HepG2 (cell line): Measurements from ENCODE around the gene TOMM40L. TPM values are rescaled to one million over a fixed set of nuclear protein-coding genes. Genes with fewer than 3 reads are reported as not detected.

ENCODE experiments used
- ATAC-seq: fragments of 200-7000 bp; cut with Tn5 transposase; 3 replicates; pipeline ENCODE4 v1.9.1; 2020; ENCODE audit warnings: mild to moderate bottlenecking, moderate library complexity
- BruUV-seq: library from RNA; stranded (reverse); fragments of 400-500 nt; replicated peaks from 2 replicates; lab custom pipeline; 2021; lab: Mats Ljungman, UMichigan
- CTCF ChIA-PET: fragments of 300-600 bp; formaldehyde crosslinking; extraction: SDS; loops from one replicate; lab custom pipeline; 2021; ENCODE audit warnings: low total read pairs, inconsistent platforms, low intra/inter-chr PET ratio; lab: Yijun Ruan, JAX
- POLR2A ChIA-PET: fragments of 350-600 bp; sonication (Branson Sonifier 250); formaldehyde crosslinking; loops from one replicate; lab custom pipeline; 2020; ENCODE audit warnings: antibody characterized with exemption, inconsistent platforms; lab: Yijun Ruan, JAX
- DNase-seq: peaks from one replicate; pipeline ENCODE4 v3.0.0-alpha.2; 2015; ENCODE audit warnings: low spot score
- FAIRE-seq: peaks from 3 replicates; lab custom pipeline; 2011; peaks lifted over from hg19 to GRCh38; lab: Jason Lieb, UNC
- H2AFZ ChIP-seq: one replicate; pipeline ENCODE4 v1.6.1; 2011; ENCODE audit warnings: low read length, inconsistent platforms
- H3K27ac ChIP-seq: fragments of 300-600 bp; 3 replicates; pipeline ENCODE4 v1.8.0; 2011; ENCODE audit warnings: mixed run types, mild to moderate bottlenecking, mixed read lengths, low read length, inconsistent platforms; ENCODE audit not compliant: insufficient read depth; ENCODE audit errors: extremely low read length
- H3K27me3 ChIP-seq, 2 experiments: fragments of 200-600 bp in 1 of 2; 2 replicates in 1 of 2; 3 replicates in 1 of 2; pipeline versions ENCODE4 v1.6.0 to v1.8.0; 2011; ENCODE audit warnings: low read length in 2 of 2, mild to moderate bottlenecking in 2 of 2, moderate library complexity in 2 of 2, inconsistent platforms in 1 of 2; ENCODE audit not compliant: insufficient read depth in 2 of 2, control insufficient read depth in 1 of 2
- H3K36me3 ChIP-seq, 2 experiments: fragments of 200-600 bp in 1 of 2; replicated peaks in 1 of 2; 2 replicates in 1 of 2; 3 replicates in 1 of 2; pipeline versions ENCODE4 v1.5.1 to v1.8.0; 2011; ENCODE audit warnings: low read length in 2 of 2, inconsistent platforms in 1 of 2; ENCODE audit not compliant: insufficient read depth in 2 of 2, control insufficient read depth in 1 of 2
- H3K4me1 ChIP-seq: 2 replicates; pipeline ENCODE4 v1.5.1; 2012; ENCODE audit warnings: low read length, inconsistent platforms; ENCODE audit not compliant: insufficient read depth
- H3K4me2 ChIP-seq: 2 replicates; pipeline ENCODE4 v1.6.0; 2011; ENCODE audit warnings: low read depth, low read length, inconsistent platforms
- H3K4me3 ChIP-seq, 3 experiments: fragments of 200-600 bp in 1 of 3; sonication (generic), shearing (Covaris generic) in 1 of 3; replicated peaks in 1 of 3; 2 replicates each; pipeline ENCODE4 v1.5.1; 2011 to 2016; ENCODE audit warnings: low read length in 3 of 3, inconsistent platforms in 2 of 3, low read depth in 2 of 3, mild to moderate bottlenecking in 2 of 3, control low read depth in 1 of 3, mixed read lengths in 1 of 3; ENCODE audit not compliant: insufficient read depth in 1 of 3
- H3K79me2 ChIP-seq: one replicate; pipeline ENCODE4 v1.6.1; 2011; ENCODE audit warnings: low read length, inconsistent platforms; ENCODE audit not compliant: insufficient read depth
- H3K9ac ChIP-seq: 2 replicates; pipeline ENCODE4 v1.6.0; 2011; ENCODE audit warnings: mild to moderate bottlenecking, low read depth, low read length, inconsistent platforms; ENCODE audit not compliant: insufficient read depth
- H3K9me3 ChIP-seq: 2 replicates; pipeline ENCODE4 v1.5.1; 2012; ENCODE audit warnings: mild to moderate bottlenecking, low read length
- H4K20me1 ChIP-seq: 2 replicates; pipeline ENCODE4 v1.6.0; 2011; ENCODE audit warnings: inconsistent platforms, mild to moderate bottlenecking, low read length, moderate library complexity; ENCODE audit not compliant: insufficient read depth
- GATAD2A ChIP-seq: IDR thresholded peaks from 2 replicates; pipeline ENCODE4 v1.6.1; 2016
- HMG20B ChIP-seq: conservative IDR thresholded peaks from 2 replicates; pipeline ENCODE4 v1.6.1; 2016; ENCODE audit warnings: missing genetic modification reagents, missing compliant biosample characterization
- IRF2 ChIP-seq: IDR thresholded peaks from 2 replicates; pipeline ENCODE4 v1.6.1; 2018; ENCODE audit warnings: missing genetic modification reagents, missing compliant biosample characterization
- LCORL ChIP-seq, 2 experiments: fragments of 450-650 bp in 1 of 2; sonication (generic) in 1 of 2; formaldehyde crosslinking in 1 of 2; IDR thresholded peaks; 2 replicates each; pipeline versions ENCODE4 v1.5.0 to v1.6.1; 2017 to 2020; ENCODE audit warnings: antibody characterized with exemption in 1 of 2, missing genetic modification reagents in 1 of 2
- PTBP1 ChIP-seq: fragments of 200-400 bp; formaldehyde crosslinking; IDR thresholded peaks from 2 replicates; pipeline ENCODE4 v1.6.1; 2018; ENCODE audit warnings: low read length, low read depth; ENCODE audit not compliant: poor library complexity, severe bottlenecking
- SMC3 ChIP-seq: IDR thresholded peaks from 2 replicates; pipeline ENCODE4 v1.6.1; 2011; ENCODE audit warnings: low read length, improper control_type of control experiment
- ZFX ChIP-seq: sonication (generic); formaldehyde crosslinking; IDR thresholded peaks from 2 replicates; pipeline ENCODE4 v1.4.0; 2020; ENCODE audit warnings: mild to moderate bottlenecking, low read depth, missing genetic modification reagents, moderate library complexity
- ZNF101 ChIP-seq: sonication (generic); formaldehyde crosslinking; IDR thresholded peaks from 2 replicates; pipeline ENCODE4 v1.4.0; 2020; ENCODE audit warnings: mild to moderate bottlenecking, low read depth, missing genetic modification reagents, borderline replicate concordance
- ZNF296 ChIP-seq: sonication (generic); formaldehyde crosslinking; conservative IDR thresholded peaks from 2 replicates; pipeline ENCODE4 v1.5.0; 2020; ENCODE audit warnings: mild to moderate bottlenecking, missing genetic modification reagents
- ZNF441 ChIP-seq: sonication (generic); formaldehyde crosslinking; IDR thresholded peaks from 2 replicates; pipeline ENCODE4 v1.7.0; 2021; ENCODE audit warnings: missing genetic modification reagents, borderline replicate concordance
- ZNF564 ChIP-seq: sonication (generic); formaldehyde crosslinking; IDR thresholded peaks from 2 replicates; pipeline ENCODE4 v1.8.1; 2023; ENCODE audit warnings: mild to moderate bottlenecking, missing genetic modification reagents
- ZNF607 ChIP-seq: sonication (generic); formaldehyde crosslinking; IDR thresholded peaks from 2 replicates; pipeline ENCODE4 v1.5.1; 2020; ENCODE audit warnings: missing genetic modification reagents, mild to moderate bottlenecking, borderline replicate concordance
- ZNF839 ChIP-seq: sonication (generic); formaldehyde crosslinking; IDR thresholded peaks from 2 replicates; pipeline ENCODE4 v1.4.0; 2020; ENCODE audit warnings: missing genetic modification reagents, mild to moderate bottlenecking, borderline replicate concordance
- WGBS: methylation state at CpG from one replicate; pipeline ENCODE4 v1.1.6; 2017; ENCODE audit warnings: low lambda C conversion rate; 5-methylcytosine and 5-hydroxymethylcytosine counted together
- in situ Hi-C: cut with HindIII; loops from 2 replicates; pipeline ENCODE4 v1.10.0; 2017; ENCODE audit warnings: low pct_unique_long_range_greater_than_20kb; ENCODE audit not compliant: extremely low pct_ligation_motif_present
- intact Hi-C: fragments of 100-400 bp; cut with micrococcal nuclease; formaldehyde crosslinking; loops from one replicate; pipeline ENCODE4 v1.10.0; 2022; ENCODE audit not compliant: unreplicated experiment
- polyA plus RNA-seq, 8 experiments: library from polyadenylated mRNA; depleted of rRNA in 3 of 8; stranded (reverse) in 7 of 8; unstranded in 1 of 8; fragments of >200 nt; fragmentation: Illumina TruSeq in 4 of 8; extraction: Trizol in 4 of 8; gene quantifications; 2 replicates each; pipeline versions ENCODE4 v1.2.1 to v1.2.3, GENCODE V29; 2011 to 2016; ENCODE audit warnings: low read depth in 4 of 8, missing spikeins in 1 of 8, mixed read lengths in 1 of 8; ENCODE audit not compliant: insufficient read depth in 1 of 8
- total RNA-seq, 5 experiments: library from RNA; depleted of rRNA; stranded (reverse); fragments of >200 nt; fragmentation: Illumina TruSeq; extraction: Trizol; gene quantifications; 2 replicates each; pipeline ENCODE4 v1.2.3, GENCODE V29; 2016; ENCODE audit warnings: low read depth in 1 of 5
- TF ChIP-seq, protein P1 (sequence below): IDR thresholded peaks from 2 replicates; pipeline ENCODE4 v1.6.1; 2018; ENCODE audit warnings: missing genetic modification reagents, mild to moderate bottlenecking, missing compliant biosample characterization
- TF ChIP-seq, protein P2 (sequence below): sonication (generic); formaldehyde crosslinking; IDR thresholded peaks from 2 replicates; pipeline ENCODE4 v1.9.0; 2022; ENCODE audit warnings: missing genetic modification reagents, mild to moderate bottlenecking, borderline replicate concordance
- TF ChIP-seq, protein P3 (sequence below): sonication (generic); formaldehyde crosslinking; IDR thresholded peaks from 2 replicates; pipeline ENCODE4 v1.4.0; 2020; ENCODE audit warnings: mild to moderate bottlenecking, low read depth, missing genetic modification reagents

The TOMM40L gene
- total and polyA plus RNA-seq, 2 of the 13 experiments (the other 11 are each of a cell fraction or from before 2014, with no cell fraction given) = 14.1 to 26.2 TPM

DNA sequence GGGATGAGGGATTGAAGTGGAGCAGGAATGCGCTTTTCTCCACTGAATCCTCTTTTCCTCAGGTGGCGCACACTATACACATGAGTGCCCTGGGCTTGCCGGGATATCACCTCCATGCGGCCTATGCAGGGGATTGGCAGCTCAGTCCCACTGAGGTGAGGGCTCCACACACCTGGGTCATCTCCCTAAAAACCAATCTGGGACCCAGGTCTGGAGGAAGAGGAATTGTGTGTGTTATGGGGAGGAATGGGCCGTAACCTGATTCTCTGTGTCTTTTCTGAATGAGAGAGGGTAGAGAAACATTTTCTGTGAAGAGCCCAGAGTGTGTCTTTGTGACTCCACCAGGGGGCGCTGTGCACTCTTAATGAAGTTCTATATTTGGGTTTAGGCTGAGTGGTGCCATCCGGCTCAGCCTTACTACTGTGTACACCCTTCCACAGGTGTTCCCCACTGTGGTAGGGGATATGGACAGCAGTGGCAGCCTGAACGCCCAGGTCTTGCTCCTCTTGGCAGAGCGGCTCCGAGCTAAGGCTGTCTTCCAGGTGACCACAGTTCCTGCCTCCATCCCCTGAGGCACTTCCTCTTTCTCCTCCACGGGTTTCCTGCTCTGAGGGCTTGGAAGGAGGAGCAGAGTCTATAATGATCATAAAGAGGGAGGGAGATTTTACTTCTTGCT lies 1.5 kb downstream of the TOMM40L start (continued):
- TF ChIP-seq, protein P1, sequence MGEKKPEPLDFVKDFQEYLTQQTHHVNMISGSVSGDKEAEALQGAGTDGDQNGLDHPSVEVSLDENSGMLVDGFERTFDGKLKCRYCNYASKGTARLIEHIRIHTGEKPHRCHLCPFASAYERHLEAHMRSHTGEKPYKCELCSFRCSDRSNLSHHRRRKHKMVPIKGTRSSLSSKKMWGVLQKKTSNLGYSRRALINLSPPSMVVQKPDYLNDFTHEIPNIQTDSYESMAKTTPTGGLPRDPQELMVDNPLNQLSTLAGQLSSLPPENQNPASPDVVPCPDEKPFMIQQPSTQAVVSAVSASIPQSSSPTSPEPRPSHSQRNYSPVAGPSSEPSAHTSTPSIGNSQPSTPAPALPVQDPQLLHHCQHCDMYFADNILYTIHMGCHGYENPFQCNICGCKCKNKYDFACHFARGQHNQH (CRISPR knock-in tag) = peak; percentile 29; the same call in 1 of the 2 replicates
- TF ChIP-seq ZNF101 = no peak
- TF ChIP-seq ZFX = peak; percentile 55
- no peak for TF ChIP-seq LCORL (IDR thresholded peaks at IDR 0.05)
- no peak for TF ChIP-seq LCORL (CRISPR knock-in tag; IDR thresholded peaks at IDR 0.05)
- peak; percentile 63; the same call in 1 of the 2 replicates for TF ChIP-seq ZNF607 (CRISPR knock-in tag)
- no peak for TF ChIP-seq IRF2 (CRISPR knock-in tag)
- peak; percentile 95 for TF ChIP-seq SMC3
- TF ChIP-seq, protein P2, sequence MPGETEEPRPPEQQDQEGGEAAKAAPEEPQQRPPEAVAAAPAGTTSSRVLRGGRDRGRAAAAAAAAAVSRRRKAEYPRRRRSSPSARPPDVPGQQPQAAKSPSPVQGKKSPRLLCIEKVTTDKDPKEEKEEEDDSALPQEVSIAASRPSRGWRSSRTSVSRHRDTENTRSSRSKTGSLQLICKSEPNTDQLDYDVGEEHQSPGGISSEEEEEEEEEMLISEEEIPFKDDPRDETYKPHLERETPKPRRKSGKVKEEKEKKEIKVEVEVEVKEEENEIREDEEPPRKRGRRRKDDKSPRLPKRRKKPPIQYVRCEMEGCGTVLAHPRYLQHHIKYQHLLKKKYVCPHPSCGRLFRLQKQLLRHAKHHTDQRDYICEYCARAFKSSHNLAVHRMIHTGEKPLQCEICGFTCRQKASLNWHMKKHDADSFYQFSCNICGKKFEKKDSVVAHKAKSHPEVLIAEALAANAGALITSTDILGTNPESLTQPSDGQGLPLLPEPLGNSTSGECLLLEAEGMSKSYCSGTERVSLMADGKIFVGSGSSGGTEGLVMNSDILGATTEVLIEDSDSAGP (CRISPR knock-in tag) = no peak; the same call in 1 of the 2 replicates

DNA sequence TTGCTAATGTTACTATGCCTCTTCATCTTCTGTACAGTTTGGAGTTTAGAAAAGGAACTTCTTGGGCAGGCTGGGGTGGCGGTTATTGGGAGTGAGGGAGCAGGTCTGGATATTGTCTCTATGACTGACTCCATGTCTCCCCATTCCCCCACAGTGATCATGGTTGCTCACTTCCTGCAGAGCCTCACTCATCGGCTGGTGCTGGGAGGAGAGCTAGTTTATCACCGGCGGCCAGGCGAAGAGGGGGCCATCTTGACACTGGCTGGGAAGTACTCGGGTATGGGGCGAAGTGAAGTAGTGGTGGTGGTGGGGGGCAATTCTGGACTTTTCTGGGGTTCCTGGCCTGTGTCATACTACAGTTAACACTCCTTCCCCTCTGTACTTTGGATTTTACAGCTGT lies 2.2 kb downstream of the TOMM40L start:
- DNase-seq (no peak), ATAC-seq (no peak), FAIRE-seq (no peak)
- CTCF ChIA-PET = interaction anchor here (1.0 to 3.7 kb wide), 3 partner anchors 16 to 63 kb away, joined by 3 to 36 read pairs (median 13); no protein-coding TSS in a partner anchor
- Histone ChIP-seq H2AFZ (no peak overlapping the region), H3K79me2 (peaks cover 19% of the 10 kb centered on the region), H3K36me3 (peaks cover 12 to 38% of the 10 kb centered on the region in 2 experiments; a peak in 4 of 5 replicates), H3K9me3 (no peaks in the 10 kb centered on the region), H4K20me1 (no peaks in the 10 kb centered on the region; the same call in 1 of the 2 replicates), H3K27ac (no peak overlapping the region), H3K9ac (no peak overlapping the region), H3K27me3 (no peaks in the 10 kb centered on the region; a peak in 1 of 5 replicates), H3K4me1 (peaks cover 53% of the 10 kb centered on the region), H3K4me3 (no peak overlapping the region), H3K4me2 (peak overlapping the region; percentile 92; the same call in 1 of the 2 replicates)
- no TSS peak for BruUV-seq
- POLR2A ChIA-PET = interaction anchor here (1.5 to 12.5 kb wide), 2 partner anchors 9 to 21 kb away, joined by 4 to 357 read pairs; partner anchors contain the start of gene NDUFS2
- 100% methylated on average over 7 of the region's 7 CpGs for WGBS
- intact Hi-C loops = loop anchor here (5.0 kb wide), 1 partner anchor 84 kb away; the partner anchor contains the start of gene SDHC
- TF ChIP-seq PTBP1 = no peak
- TF ChIP-seq HMG20B (CRISPR knock-in tag) = no peak
- TF ChIP-seq, protein P3, sequence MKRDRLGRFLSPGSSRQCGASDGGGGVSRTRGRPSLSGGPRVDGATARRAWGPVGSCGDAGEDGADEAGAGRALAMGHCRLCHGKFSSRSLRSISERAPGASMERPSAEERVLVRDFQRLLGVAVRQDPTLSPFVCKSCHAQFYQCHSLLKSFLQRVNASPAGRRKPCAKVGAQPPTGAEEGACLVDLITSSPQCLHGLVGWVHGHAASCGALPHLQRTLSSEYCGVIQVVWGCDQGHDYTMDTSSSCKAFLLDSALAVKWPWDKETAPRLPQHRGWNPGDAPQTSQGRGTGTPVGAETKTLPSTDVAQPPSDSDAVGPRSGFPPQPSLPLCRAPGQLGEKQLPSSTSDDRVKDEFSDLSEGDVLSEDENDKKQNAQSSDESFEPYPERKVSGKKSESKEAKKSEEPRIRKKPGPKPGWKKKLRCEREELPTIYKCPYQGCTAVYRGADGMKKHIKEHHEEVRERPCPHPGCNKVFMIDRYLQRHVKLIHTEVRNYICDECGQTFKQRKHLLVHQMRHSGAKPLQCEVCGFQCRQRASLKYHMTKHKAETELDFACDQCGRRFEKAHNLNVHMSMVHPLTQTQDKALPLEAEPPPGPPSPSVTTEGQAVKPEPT (CRISPR knock-in tag) = no peak
- TF ChIP-seq ZNF564 = no peak
- TF ChIP-seq GATAD2A (CRISPR knock-in tag) = no peak
- no peak for TF ChIP-seq ZNF296 (CRISPR knock-in tag)
- no peak for TF ChIP-seq ZNF839 (CRISPR knock-in tag)
- TF ChIP-seq ZNF441 (CRISPR knock-in tag) = no peak
- in situ Hi-C loops = loop anchor here (5.0 to 10.0 kb wide), 2 partner anchors 64 to 157 kb away; no protein-coding TSS in a partner anchor
